Astrocyte of the cerebellum (primary cell): ENCODE measurements around the gene GANAB.
"Not testable (repeated sequence)": the region's sequence is repeated elsewhere in the genome, so short reads cannot be mapped to it uniquely, and the experiment has no call there.

Source experiments
- DNase-seq: peaks from one replicate; pipeline ENCODE4 v3.0.0-alpha.2; 2011; ENCODE audit warnings: low read depth
- H3K4me3 ChIP-seq: 2 replicates; pipeline ENCODE4 v1.5.1; 2011; ENCODE audit warnings: mild to moderate bottlenecking, low read depth, low read length, moderate library complexity
- in situ Hi-C: cut with HindIII; loops from 2 replicates; pipeline ENCODE4 v1.10.0; 2017; ENCODE audit warnings: low sequenced_read_pairs
- TF ChIP-seq, protein P1 (sequence below): IDR thresholded peaks from 2 replicates; pipeline ENCODE4 v1.5.1; 2012; ENCODE audit warnings: low read length, low read depth, moderate library complexity, mild to moderate bottlenecking; ENCODE audit errors: missing control alignments

GANAB gene

GRCh38 chr11:62652161-62653006 is 6.0 kb upstream of the GANAB start:
- no peak for DNase-seq
- TF ChIP-seq, protein P1, sequence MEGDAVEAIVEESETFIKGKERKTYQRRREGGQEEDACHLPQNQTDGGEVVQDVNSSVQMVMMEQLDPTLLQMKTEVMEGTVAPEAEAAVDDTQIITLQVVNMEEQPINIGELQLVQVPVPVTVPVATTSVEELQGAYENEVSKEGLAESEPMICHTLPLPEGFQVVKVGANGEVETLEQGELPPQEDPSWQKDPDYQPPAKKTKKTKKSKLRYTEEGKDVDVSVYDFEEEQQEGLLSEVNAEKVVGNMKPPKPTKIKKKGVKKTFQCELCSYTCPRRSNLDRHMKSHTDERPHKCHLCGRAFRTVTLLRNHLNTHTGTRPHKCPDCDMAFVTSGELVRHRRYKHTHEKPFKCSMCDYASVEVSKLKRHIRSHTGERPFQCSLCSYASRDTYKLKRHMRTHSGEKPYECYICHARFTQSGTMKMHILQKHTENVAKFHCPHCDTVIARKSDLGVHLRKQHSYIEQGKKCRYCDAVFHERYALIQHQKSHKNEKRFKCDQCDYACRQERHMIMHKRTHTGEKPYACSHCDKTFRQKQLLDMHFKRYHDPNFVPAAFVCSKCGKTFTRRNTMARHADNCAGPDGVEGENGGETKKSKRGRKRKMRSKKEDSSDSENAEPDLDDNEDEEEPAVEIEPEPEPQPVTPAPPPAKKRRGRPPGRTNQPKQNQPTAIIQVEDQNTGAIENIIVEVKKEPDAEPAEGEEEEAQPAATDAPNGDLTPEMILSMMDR = no peak
- in situ Hi-C loops = no loop called here
- peak overlapping the region; percentile 96 for H3K4me3 ChIP-seq

- H3K4me3 ChIP-seq, DNase-seq, in situ Hi-C loops: not testable (repeated sequence)
These were observed 3.9 kb upstream of the GANAB start for GRCh38 chr11:62650283-62650682.

GRCh38 chr11:62649486-62649885 is 3.1 kb upstream of the GANAB start:
- in situ Hi-C loops = no loop called here
- TF ChIP-seq, protein P1 = no peak
- DNase-seq = no peak
- no peak overlapping the region for H3K4me3 ChIP-seq

- DNase-seq = no peak
- in situ Hi-C loops = no loop called here
- TF ChIP-seq, protein P1 = no peak
- H3K4me3 ChIP-seq = no peak overlapping the region
These were observed 2.6 kb upstream of the GANAB start for GRCh38 chr11:62648967-62649364.

GRCh38 chr11:62648185-62648966 is 2.0 kb upstream of the GANAB start:
- H3K4me3 ChIP-seq = no peak overlapping the region
- in situ Hi-C loops = no loop called here
- DNase-seq = no peak
- TF ChIP-seq, protein P1 = no peak

GRCh38 chr11:62647609-62648005 is 1.2 kb upstream of the GANAB start:
- DNase-seq = no peak
- in situ Hi-C loops = no loop called here
- TF ChIP-seq, protein P1 = no peak
- no peak overlapping the region for H3K4me3 ChIP-seq
